Suppressor macrophage treated with lipopolysaccharide for 1 hour (primary cell): Measurements from ENCODE around the gene MYLK.
"Not testable (repeated sequence)": the region's sequence is repeated elsewhere in the genome, so short reads cannot be mapped to it uniquely, and the experiment has no call there.

Source experiments
- DNase-seq, 3 donors: peaks; one replicate each; pipeline ENCODE4 v3.0.0-alpha.2; 2020 to 2022

The MYLK gene

GRCh38 chr3:123611082-123611481, 273.1 kb downstream of the MYLK start:
- no peak for DNase-seq

- DNase-seq, result no peak
These were observed 273.8 kb downstream of the MYLK start for GRCh38 chr3:123610331-123610730.

- no peak for DNase-seq
These were observed 275.1 kb downstream of the MYLK start for GRCh38 chr3:123609063-123609462.

- no peak for DNase-seq
These were observed 275.7 kb downstream of the MYLK start for GRCh38 chr3:123608263-123608937.

GRCh38 chr3:123606527-123606926, 277.6 kb downstream of the MYLK start:
- DNase-seq, result no peak

GRCh38 chr3:123605789-123606234, 278.3 kb downstream of the MYLK start:
- DNase-seq, result no peak

- not testable (repeated sequence) for DNase-seq
These were observed 281.0 kb downstream of the MYLK start for GRCh38 chr3:123603153-123603552.

- no peak for DNase-seq
These were observed 281.8 kb downstream of the MYLK start for GRCh38 chr3:123602325-123602724.

- not testable (repeated sequence) for DNase-seq
These were observed 283.3 kb downstream of the MYLK start for GRCh38 chr3:123600863-123601262.

GRCh38 chr3:123597561-123597960, 286.6 kb downstream of the MYLK start:
- no peak for DNase-seq

GRCh38 chr3:123595396-123596180, 288.5 kb downstream of the MYLK start:
- DNase-seq, result no peak

GRCh38 chr3:123593381-123593780, 290.8 kb downstream of the MYLK start:
- no peak for DNase-seq

GRCh38 chr3:123590685-123591450, 293.3 kb downstream of the MYLK start:
- DNase-seq, result no peak

GRCh38 chr3:123587401-123587800, 296.7 kb downstream of the MYLK start:
- no peak for DNase-seq

GRCh38 chr3:123586968-123587367, 297.2 kb downstream of the MYLK start:
- no peak for DNase-seq

GRCh38 chr3:123586131-123586530, 298.0 kb downstream of the MYLK start:
- peak in 2 of 3 donors; percentile 24 to 40 for DNase-seq

- DNase-seq, result peak; percentile 98
These were observed 298.9 kb downstream of the MYLK start, which contains the start of gene HACD2 for GRCh38 chr3:123584988-123585937. Gene HACD2, minus strand, starts transcription at chr3:123585053. Its CDS starts 26 bp downstream, at chr3:123585027.

- DNase-seq, result peak; percentile 24 to 37 (median 29)
These were observed 299.7 kb downstream of the MYLK start for GRCh38 chr3:123584284-123584987.

- no peak for DNase-seq
These were observed 300.6 kb downstream of the MYLK start for GRCh38 chr3:123583561-123583960.

GRCh38 chr3:123582315-123582714, 301.8 kb downstream of the MYLK start:
- no peak for DNase-seq

- peak; percentile 80 to 84 (median 83) for DNase-seq
These were observed 308.0 kb downstream of the MYLK start for GRCh38 chr3:123576122-123576521.
